Activated gamma-delta T cell (primary cell): Measurements from ENCODE around the gene CBX6.
"Not testable (repeated sequence)": the region's sequence is repeated elsewhere in the genome, so short reads cannot be mapped to it uniquely, and the experiment has no call there.

Experiments used
- DNase-seq: peaks from one replicate; lab custom pipeline; 2025; lab: John Stamatoyannopoulos, UW

CBX6 gene

DNA sequence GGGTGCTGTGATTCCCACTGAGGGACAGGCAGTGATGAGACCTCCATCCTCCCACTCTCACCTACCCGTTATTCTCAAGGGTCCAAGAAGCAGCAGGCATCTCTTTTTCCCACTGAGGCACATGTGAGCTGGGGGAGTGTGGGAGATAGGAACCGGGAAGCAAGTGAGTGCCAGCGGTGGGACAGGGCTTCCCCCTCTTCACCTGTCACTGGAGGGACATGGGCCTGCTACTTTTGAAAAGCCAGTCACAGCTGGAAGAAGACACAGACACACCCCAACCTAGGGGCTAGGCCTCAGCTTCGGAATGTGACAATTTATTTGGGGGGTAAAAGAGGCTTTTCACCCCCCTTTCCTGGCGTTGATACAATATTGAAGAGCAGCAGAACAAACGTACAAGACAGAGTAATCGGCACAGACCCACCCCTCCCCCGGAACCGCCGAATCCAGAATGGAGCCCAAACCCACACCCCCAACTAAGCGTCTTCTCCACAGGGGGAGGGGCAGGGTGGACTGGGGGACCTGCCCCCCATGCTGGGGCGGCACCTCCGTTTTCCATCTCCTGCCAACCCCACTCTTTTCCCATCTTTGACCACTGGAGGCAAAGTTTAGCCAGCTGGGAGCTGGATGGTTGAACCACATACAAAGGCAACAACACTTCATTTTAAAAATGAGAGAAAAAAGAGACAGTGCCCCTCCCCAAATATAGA is 10.7 kb downstream of the CBX6 start:
- DNase-seq = no peak

DNA sequence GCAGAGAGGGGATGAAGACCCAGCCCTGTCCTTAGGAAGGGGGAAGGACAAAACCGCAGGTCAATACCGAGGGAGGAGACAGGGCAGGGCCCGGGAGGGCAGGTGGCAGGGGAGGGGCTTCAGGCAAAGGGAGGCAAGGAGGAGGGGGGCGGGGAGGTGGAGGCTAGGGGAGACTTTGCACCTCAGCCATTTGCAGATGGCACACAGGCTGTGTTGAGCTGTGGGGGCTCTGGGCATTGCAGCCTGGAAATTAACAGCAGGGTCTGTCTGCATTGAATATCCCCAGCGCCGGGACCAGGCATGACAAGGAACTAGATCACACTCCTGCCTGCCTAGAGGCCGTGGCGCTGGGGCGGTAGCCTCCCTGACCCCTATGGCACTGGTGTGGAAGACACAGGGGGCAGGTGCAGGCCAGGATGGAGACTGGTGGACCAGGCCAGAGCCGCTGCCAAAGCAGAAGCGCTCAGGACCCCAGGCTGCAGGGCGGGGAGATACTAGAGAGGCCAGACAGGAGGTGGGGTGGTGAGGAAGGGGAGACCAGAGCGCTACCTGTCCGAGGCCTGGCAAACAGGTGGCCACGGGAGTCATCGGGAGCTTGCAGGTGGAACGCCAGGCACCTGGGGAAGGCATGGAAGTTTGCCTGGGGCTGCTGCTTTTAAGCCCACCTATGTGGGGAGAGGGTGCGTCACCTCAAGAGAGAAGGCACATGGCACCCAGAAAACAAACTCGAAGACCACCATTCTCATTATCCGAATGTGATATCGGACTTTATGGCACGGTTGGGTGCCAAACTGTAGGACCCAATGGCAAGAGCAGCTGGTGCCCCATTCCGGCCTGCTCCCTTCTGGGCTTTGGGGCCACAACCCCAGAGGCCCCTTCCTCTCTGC is 11.5 kb downstream of the CBX6 start:
- DNase-seq = no peak

- no peak for DNase-seq
Observed at GRCh38 chr22:38859581-38860282, 12.3 kb downstream of the CBX6 start.

DNA sequence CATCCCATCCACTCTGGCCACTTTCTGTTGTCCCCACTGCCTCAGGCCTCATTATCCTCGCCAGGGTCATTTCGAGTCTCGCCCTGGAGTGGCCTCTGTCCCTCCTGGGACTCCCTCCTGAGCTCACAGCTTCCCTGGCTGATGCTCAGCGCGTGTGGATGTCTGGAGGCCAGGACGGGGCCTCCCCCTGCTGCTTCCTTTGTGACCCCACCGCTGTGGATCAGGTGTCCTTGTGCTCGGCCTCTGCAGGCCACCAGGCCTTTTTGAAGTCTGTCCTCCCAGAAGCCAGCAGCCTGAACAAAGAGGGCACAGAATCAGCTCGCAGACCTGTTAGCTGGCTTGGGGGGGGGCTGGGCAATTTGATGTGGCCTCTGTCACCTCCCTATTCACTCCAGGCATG is 13.5 kb downstream of the CBX6 start:
- no peak for DNase-seq

DNA sequence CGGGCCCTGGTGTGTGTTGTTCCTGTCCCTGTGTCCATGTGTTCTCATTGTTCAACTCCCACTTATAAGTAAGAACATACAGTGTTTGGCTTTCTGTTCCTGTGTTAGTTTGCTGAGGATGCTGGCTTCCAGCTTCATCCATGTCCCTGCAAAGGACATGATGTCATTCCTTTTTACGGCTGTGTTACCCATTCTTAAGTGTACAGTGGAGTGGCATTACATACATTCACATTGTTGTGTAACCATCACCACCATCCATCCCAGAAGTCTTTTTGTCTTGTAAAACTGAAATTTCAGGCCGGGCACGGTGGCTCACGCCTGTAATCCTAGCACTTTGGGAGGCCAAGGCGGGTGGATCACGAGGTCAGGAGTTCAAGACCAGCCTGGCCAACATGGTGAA is 17.5 kb downstream of the CBX6 start:
- not testable (repeated sequence) for DNase-seq

DNA sequence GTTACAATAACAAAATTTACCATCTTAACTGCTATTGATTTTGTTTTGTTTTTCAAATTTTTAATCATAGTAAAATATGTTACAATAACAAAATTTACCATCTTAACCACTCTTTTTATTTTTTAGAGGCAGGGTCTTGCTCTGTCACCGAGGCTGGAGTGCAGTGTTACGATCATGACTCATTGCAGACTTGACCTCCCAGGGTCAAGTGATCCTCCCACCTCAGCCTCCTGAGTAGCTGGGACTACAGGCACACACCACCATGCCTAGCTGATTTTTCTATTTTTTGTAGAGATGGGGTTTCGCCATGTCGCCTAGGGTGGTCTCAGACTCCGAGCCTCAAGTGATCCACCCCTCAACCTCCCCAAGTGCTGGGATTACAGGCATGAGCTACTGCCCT is 18.1 kb downstream of the CBX6 start:
- not testable (repeated sequence) for DNase-seq

DNA sequence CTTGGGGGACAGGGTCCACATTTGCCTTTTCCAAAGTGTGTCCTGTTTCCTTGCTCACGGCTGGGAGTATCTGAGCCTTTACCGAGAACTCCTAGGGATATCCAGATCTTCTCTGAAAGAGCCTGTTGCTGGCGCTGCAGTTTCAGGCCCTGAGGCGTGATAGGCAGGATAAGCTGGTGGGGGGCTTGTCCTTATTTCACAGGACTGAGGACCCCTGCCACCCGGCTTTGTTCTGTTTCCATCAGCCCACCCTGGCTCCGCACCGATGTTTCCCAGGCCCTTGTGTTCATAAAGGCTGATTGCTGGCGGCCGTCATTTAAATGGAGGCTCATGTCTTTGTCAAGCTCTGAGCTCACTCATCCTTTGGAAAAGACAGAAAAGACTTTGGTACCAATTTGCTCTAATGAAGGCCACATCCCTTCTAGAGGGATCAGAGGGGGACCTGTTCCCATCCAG is 18.8 kb downstream of the CBX6 start:
- no peak for DNase-seq

DNA sequence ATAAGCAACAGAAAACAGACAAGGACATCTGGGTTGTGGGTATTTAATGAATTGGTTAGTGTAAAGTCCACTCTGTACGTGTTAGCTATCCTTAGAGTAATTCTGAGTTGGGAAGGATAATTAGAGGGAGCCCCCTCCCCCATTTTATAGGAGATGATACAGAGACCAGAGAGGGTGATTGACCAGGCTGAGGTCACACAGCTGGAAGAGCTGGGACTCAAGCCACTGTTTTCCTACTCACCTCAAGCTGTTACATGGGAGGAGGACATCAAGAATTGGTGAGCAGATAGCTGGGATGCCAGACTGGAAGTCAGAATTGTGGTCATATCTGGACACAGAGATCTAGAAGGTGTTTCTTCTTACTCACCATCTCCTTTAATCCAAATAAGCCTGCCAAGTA is 19.5 kb downstream of the CBX6 start:
- no peak for DNase-seq

DNA sequence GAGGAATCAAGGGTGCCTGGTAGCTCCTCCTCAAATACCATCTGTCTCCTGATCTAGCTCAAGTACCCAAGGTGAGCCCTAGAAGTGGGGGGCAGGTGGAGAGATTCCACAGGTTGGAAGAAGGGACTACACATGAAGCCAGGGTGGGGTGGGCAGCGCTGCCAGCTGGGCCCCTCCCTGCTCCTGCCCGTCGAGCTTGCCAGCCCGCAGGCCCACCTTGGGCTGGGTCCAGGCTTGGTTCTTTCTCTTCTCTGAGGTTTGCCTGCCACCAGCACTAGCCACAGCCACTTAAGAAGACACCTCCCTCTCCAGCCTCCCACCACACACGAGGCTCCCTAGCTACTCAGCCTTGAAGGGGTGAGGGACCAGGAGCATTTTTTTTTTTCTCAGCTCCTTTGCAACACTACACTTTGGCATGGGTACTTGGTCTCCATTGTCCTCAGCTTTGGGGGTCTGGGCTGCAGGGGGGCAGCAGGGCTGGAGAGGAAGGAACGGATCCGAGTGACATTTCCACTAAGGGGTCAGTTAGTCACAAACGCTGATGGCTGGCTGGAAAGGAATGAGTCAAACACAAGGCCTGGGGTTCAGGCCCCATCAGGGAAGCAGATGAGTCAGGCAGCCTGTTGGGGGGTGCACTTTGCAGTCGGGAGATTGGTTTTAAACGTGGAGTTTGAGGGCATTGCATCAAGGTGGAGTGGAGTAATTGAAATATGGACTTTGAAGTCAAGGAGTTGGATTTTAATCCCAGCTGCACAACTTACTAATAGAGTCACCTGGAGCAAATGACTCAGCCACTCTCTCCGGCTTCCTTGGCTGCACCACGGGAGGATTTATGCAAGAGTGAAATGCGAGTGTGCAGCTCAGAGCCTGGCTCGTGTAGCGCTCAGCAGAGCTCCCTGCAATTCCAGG is 20.8 kb downstream of the CBX6 start:
- no peak for DNase-seq

- no peak for DNase-seq
Observed at GRCh38 chr22:38850399-38850798, 21.6 kb downstream of the CBX6 start.

GRCh38 chr22:38849811-38850210 is 22.2 kb downstream of the CBX6 start:
- no peak for DNase-seq

DNA sequence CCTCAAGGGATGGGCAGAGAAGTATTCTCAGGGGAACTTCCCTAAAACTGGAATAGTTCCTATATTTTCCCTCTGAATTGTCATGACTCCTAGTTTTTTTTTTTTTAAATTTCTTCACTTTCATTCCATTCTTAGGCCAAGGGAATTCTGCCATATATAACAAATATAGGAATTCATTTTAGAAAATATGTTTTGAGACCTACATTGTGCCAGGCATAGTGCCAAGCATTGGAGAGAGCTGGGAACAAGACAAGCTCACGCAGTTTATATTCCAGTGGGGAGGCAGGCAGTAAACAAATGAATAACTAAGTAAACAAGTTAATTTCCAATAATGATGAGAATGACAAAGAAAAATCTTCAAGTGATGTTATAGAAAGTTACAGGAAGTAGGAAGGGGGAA is 25.6 kb downstream of the CBX6 start:
- DNase-seq = no peak

DNA sequence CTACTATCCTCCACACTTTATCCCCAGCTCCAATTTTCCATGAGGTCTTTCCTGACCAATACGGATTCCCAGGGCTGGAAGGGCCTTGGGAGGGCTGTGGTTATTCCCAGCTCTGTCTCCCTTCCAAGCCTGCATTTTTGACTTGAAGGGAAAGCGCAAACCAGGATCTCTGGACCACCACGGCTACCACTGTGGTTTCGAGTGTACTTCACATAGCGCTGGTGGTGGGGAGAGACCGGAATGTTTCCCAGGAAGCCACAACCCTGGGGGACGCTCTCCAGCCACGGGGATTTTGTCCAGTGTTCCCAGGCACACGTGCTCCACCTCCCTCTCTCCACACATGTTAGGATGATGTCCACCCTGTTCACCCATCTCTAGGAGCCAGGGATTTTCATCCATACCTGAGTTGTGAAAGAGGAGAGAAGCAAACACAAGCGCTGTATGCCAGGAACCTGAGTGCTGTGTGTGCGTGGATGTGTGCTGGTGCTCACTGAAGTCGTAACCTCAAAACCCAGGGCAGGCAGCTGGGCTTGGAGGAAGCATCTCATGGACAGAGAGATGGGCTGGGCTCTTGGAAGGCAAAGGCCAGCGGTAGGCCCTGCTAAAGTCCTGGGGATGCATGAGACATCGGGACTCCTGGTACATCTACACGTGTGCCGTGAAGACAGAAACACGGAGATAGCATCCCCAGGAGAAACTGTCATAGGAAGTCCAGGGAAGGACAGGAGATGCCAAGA is 26.8 kb downstream of the CBX6 start:
- DNase-seq = no peak

GRCh38 chr22:38844315-38845003 is 27.6 kb downstream of the CBX6 start:
- DNase-seq = no peak

DNA sequence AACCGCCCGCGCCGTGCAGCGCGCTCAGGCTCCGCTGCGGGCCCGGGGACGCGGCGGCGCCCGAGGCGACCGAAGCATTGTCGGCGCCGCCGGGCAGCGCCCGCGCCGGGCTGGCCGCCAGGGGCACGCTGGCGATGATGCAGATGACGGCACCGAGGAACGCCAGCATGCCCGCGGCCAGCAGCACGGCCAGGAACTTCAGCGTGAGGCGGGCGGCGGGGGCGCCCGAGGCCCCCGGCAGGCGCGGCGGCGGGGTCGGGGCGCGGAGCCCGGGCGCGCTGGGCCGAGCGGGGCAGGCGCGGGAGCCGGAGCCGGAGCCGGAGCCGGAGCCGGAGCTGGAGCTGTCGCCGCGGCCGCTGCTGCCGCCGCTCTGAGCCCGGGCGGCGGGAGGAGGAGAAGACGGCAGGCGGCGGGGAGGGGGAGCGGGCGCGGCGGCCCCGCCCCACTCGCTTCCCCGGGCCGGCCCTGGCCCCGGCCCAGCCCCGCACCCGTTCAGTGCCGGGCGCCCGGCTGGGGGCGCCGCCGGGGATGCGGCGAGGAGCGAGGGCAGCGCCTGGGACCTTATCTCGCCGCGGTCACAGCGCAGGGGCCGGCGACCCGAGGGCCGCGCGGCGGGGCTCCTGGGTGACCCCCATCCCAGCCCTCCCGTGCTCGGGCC is 28.2 kb downstream of the CBX6 start, which contains the start of gene NPTXR:
NPTXR (minus strand) TSS at position 372 of the 658 bp plus-strand sequence.
- no peak for DNase-seq

- DNase-seq = peak; percentile 38
Observed at GRCh38 chr22:38843201-38843656, 28.8 kb downstream of the CBX6 start.

- no peak for DNase-seq
Observed at GRCh38 chr22:38842512-38843200, 29.4 kb downstream of the CBX6 start.

GRCh38 chr22:38841635-38842034 is 30.4 kb downstream of the CBX6 start:
- DNase-seq = no peak

- no peak for DNase-seq
Observed at GRCh38 chr22:38841211-38841610, 30.8 kb downstream of the CBX6 start.
